IMR-90 (cell line): ENCODE measurements around the gene SMCHD1. TPM values are rescaled to one million over a fixed set of nuclear protein-coding genes. Genes with fewer than 3 reads are reported as not detected.

Source experiments
- ATAC-seq: fragments of 200-7000 bp; cut with Tn5 transposase; 2 replicates; pipeline ENCODE4 v1.9.1; 2020; ENCODE audit warnings: low read depth, mild to moderate bottlenecking, moderate library complexity
- BruUV-seq: library from RNA; stranded (reverse); fragments of 400-500 nt; replicated peaks from 2 replicates; lab custom pipeline; 2021; lab: Mats Ljungman, UMichigan
- CTCF ChIA-PET: fragments of 300-600 bp; formaldehyde crosslinking; extraction: SDS; loops from one replicate; lab custom pipeline; 2021; ENCODE audit warnings: antibody characterized with exemption; lab: Yijun Ruan, JAX
- POLR2A ChIA-PET: fragments of 300-600 bp; sonication (Branson Sonifier 250); formaldehyde crosslinking; loops from one replicate; lab custom pipeline; 2022; ENCODE audit warnings: antibody characterized with exemption; ENCODE audit not compliant: unreplicated experiment; lab: Charles Lee
- DNase-seq: peaks from one replicate; pipeline ENCODE4 v3.0.0; 2013
- H2AFZ ChIP-seq: replicated peaks from 2 replicates; pipeline ENCODE3; 2013; ENCODE audit warnings: low read length, mild to moderate bottlenecking; ENCODE audit not compliant: poor library complexity
- H2AK5ac ChIP-seq: 2 replicates; pipeline ENCODE4 v1.6.1; 2013; ENCODE audit warnings: low read depth, low read length, inconsistent platforms
- H2AK9ac ChIP-seq: replicated peaks from 2 replicates; pipeline ENCODE3; 2013; ENCODE audit warnings: mild to moderate bottlenecking, low read depth, low read length, moderate library complexity; ENCODE audit not compliant: poor library complexity
- H2BK120ac ChIP-seq: 2 replicates; pipeline ENCODE4 v1.6.1; 2013; ENCODE audit warnings: low read depth, low read length, inconsistent platforms
- H2BK15ac ChIP-seq: 3 replicates; pipeline ENCODE4 v1.6.1; 2013; ENCODE audit warnings: low read depth, low read length, inconsistent platforms
- H2BK20ac ChIP-seq: 2 replicates; pipeline ENCODE4 v1.6.1; 2013; ENCODE audit warnings: low read depth, mild to moderate bottlenecking, inconsistent platforms, low read length, moderate library complexity
- H2BK5ac ChIP-seq: 2 replicates; pipeline ENCODE4 v1.6.1; 2013; ENCODE audit warnings: mild to moderate bottlenecking, low read depth, low read length, inconsistent platforms; ENCODE audit not compliant: poor library complexity, severe bottlenecking
- H3K14ac ChIP-seq: replicated peaks from 2 replicates; pipeline ENCODE4 v1.6.1; 2013; ENCODE audit warnings: low read depth, low read length, inconsistent platforms
- H3K18ac ChIP-seq: 2 replicates; pipeline ENCODE4 v1.6.1; 2013; ENCODE audit warnings: low read depth, low read length, control low read depth
- H3K23ac ChIP-seq: 2 replicates; pipeline ENCODE4 v1.6.1; 2013; ENCODE audit warnings: low read depth, low read length, inconsistent platforms
- H3K27ac ChIP-seq: 2 replicates; pipeline ENCODE4 v1.5.1; 2013; ENCODE audit warnings: mild to moderate bottlenecking, control low read depth, low read length; ENCODE audit not compliant: insufficient read depth
- H3K27me3 ChIP-seq: 2 replicates; pipeline ENCODE4 v1.6.1; 2013; ENCODE audit warnings: low read length; ENCODE audit not compliant: control insufficient read depth, insufficient read depth
- H3K36me3 ChIP-seq: 2 replicates; pipeline ENCODE4 v1.6.1; 2013; ENCODE audit warnings: low read length, mixed read lengths; ENCODE audit not compliant: control insufficient read depth, insufficient read depth
- H3K4ac ChIP-seq: 2 replicates; pipeline ENCODE4 v1.6.1; 2013; ENCODE audit warnings: low read depth, low read length, inconsistent platforms
- H3K4me1 ChIP-seq: 2 replicates; pipeline ENCODE4 v1.6.1; 2013; ENCODE audit warnings: low read length, mixed read lengths; ENCODE audit not compliant: control insufficient read depth, insufficient read depth
- H3K4me2 ChIP-seq: 2 replicates; pipeline ENCODE4 v1.6.1; 2013; ENCODE audit warnings: low read depth, mild to moderate bottlenecking, control low read depth, low read length, moderate library complexity
- H3K4me3 ChIP-seq: 2 replicates; pipeline ENCODE4 v1.5.1; 2013; ENCODE audit warnings: low read depth, mild to moderate bottlenecking, control low read depth, low read length, moderate library complexity; ENCODE audit not compliant: insufficient read depth
- H3K56ac ChIP-seq: 2 replicates; pipeline ENCODE4 v1.6.1; 2013; ENCODE audit warnings: low read length, inconsistent platforms; ENCODE audit not compliant: insufficient read depth; ENCODE audit errors: extremely low read depth
- H3K79me1 ChIP-seq, 2 experiments: 2 replicates each; pipeline ENCODE4 v1.6.1; 2013; ENCODE audit warnings: low read length in 2 of 2, inconsistent platforms in 1 of 2, low read depth in 1 of 2
- H3K9ac ChIP-seq: 2 replicates; pipeline ENCODE4 v1.6.1; 2013; ENCODE audit warnings: low read depth, low read length, control low read depth
- H3K9me1 ChIP-seq: 2 replicates; pipeline ENCODE4 v1.6.1; 2013; ENCODE audit warnings: low read length, inconsistent platforms; ENCODE audit not compliant: insufficient read depth
- H3K9me3 ChIP-seq: 2 replicates; pipeline ENCODE4 v1.6.1; 2013; ENCODE audit warnings: low read length; ENCODE audit not compliant: control insufficient read depth, insufficient read depth
- H4K20me1 ChIP-seq: 2 replicates; pipeline ENCODE4 v1.6.1; 2013; ENCODE audit warnings: low read length, inconsistent platforms; ENCODE audit not compliant: insufficient read depth
- H4K5ac ChIP-seq: 2 replicates; pipeline ENCODE4 v1.6.1; 2013; ENCODE audit warnings: mild to moderate bottlenecking, low read depth, low read length, control low read depth
- H4K8ac ChIP-seq, 2 experiments: 2 replicates each; pipeline ENCODE4 v1.6.1; 2013; ENCODE audit warnings: low read depth in 2 of 2, low read length in 2 of 2, control low read depth in 1 of 2, inconsistent platforms in 1 of 2
- H4K91ac ChIP-seq: 2 replicates; pipeline ENCODE4 v1.6.1; 2013; ENCODE audit warnings: low read depth, low read length, inconsistent platforms; ENCODE audit not compliant: insufficient read depth
- BHLHE40 ChIP-seq: fragments of 150-350 bp; IDR thresholded peaks from 2 replicates; pipeline ENCODE4 v1.6.1; 2016; ENCODE audit warnings: mild to moderate bottlenecking, low read depth, low read length
- CEBPB ChIP-seq: IDR thresholded peaks from 2 replicates; pipeline ENCODE4 v1.6.1; 2012; ENCODE audit warnings: low read depth, low read length, improper control_type of control experiment
- CHD1 ChIP-seq: IDR thresholded peaks from 2 replicates; pipeline ENCODE4 v1.6.1; 2012; ENCODE audit warnings: low read depth, low read length, improper control_type of control experiment
- ELK1 ChIP-seq: fragments of 150-350 bp; IDR thresholded peaks from 2 replicates; pipeline ENCODE4 v1.6.1; 2016; ENCODE audit warnings: low read depth, mild to moderate bottlenecking, low read length, moderate library complexity, borderline replicate concordance
- FOS ChIP-seq: fragments of 150-350 bp; IDR thresholded peaks from 2 replicates; pipeline ENCODE4 v1.6.1; 2016; ENCODE audit warnings: low read depth, low read length
- MAFK ChIP-seq: IDR thresholded peaks from 2 replicates; pipeline ENCODE4 v1.6.1; 2012; ENCODE audit warnings: low read depth, low read length, improper control_type of control experiment
- MAZ ChIP-seq: IDR thresholded peaks from 2 replicates; pipeline ENCODE4 v1.6.1; 2012; ENCODE audit warnings: low read depth, mild to moderate bottlenecking, low read length, improper control_type of control experiment, moderate library complexity, borderline replicate concordance
- MXI1 ChIP-seq: IDR thresholded peaks from 2 replicates; pipeline ENCODE4 v1.6.1; 2012; ENCODE audit warnings: low read depth, mild to moderate bottlenecking, low read length, moderate library complexity, borderline replicate concordance
- POLR2A ChIP-seq: IDR thresholded peaks from 2 replicates; pipeline ENCODE4 v1.6.1; 2012; ENCODE audit warnings: mild to moderate bottlenecking, low read depth, low read length
- RAD21 ChIP-seq: IDR thresholded peaks from 2 replicates; pipeline ENCODE4 v1.6.1; 2012; ENCODE audit warnings: low read length, improper control_type of control experiment
- RCOR1 ChIP-seq: IDR thresholded peaks from 2 replicates; pipeline ENCODE4 v1.6.1; 2012; ENCODE audit warnings: mild to moderate bottlenecking, low read length, improper control_type of control experiment; ENCODE audit not compliant: insufficient replicate concordance
- RFX5 ChIP-seq: IDR thresholded peaks from 2 replicates; pipeline ENCODE4 v1.8.0; 2012; ENCODE audit warnings: low read depth, mild to moderate bottlenecking, low read length, moderate library complexity
- SMC3 ChIP-seq: fragments of 150-350 bp; IDR thresholded peaks from 2 replicates; pipeline ENCODE4 v1.6.1; 2016; ENCODE audit warnings: low read depth, mild to moderate bottlenecking, antibody characterized with exemption, low read length, moderate library complexity
- USF2 ChIP-seq: fragments of 150-350 bp; IDR thresholded peaks from 2 replicates; pipeline ENCODE4 v1.6.1; 2017; ENCODE audit warnings: mild to moderate bottlenecking, antibody characterized with exemption, low read length, low read depth
- WGBS, 2 experiments: methylation state at CpG; one replicate each; pipeline versions ENCODE4 v1.1.5 to v1.1.7; 2013; ENCODE audit warnings: missing lambda C conversion rate in 2 of 2; ENCODE audit not compliant: insufficient read length in 1 of 2; ENCODE audit errors: extremely low coverage in 2 of 2; 5-methylcytosine and 5-hydroxymethylcytosine counted together
- dilution Hi-C: fragments of 300-500 bp; cut with HindIII; formaldehyde crosslinking; loops from one replicate; pipeline ENCODE4 v1.14.3; 2018; ENCODE audit warnings: low sequenced_read_pairs; ENCODE audit not compliant: unreplicated experiment
- in situ Hi-C: fragments of 300-500 bp; cut with MboI; formaldehyde crosslinking; loops from 3 replicates; pipeline ENCODE4 v1.14.3; 2019; ENCODE audit warnings: low sequenced_read_pairs, inconsistent platforms, mixed read lengths
- intact Hi-C: fragments of 100-400 bp; cut with micrococcal nuclease; formaldehyde crosslinking; loops from 2 replicates; pipeline ENCODE4 v1.10.0; 2022
- polyA plus RNA-seq, 3 experiments: library from polyadenylated mRNA; depleted of rRNA; stranded (reverse); fragments of >200 nt; gene quantifications; 2 replicates each; pipeline ENCODE4 v1.2.3, GENCODE V29; 2012; ENCODE audit warnings: low replicate concordance in 1 of 3
- total RNA-seq: library from RNA; depleted of rRNA; stranded (reverse); fragments of >200 nt; gene quantifications from 2 replicates; pipeline ENCODE4 v1.2.3, GENCODE V29; 2012
- TF ChIP-seq, protein P1 (sequence below): conservative IDR thresholded peaks from 2 replicates; pipeline ENCODE4 v1.5.1; 2012; ENCODE audit warnings: mild to moderate bottlenecking, low read depth, low read length, improper control_type of control experiment

The SMCHD1 gene
- total and polyA plus RNA-seq, 2 of the 4 experiments (the other 2 are of a cell fraction), result 14.8 to 47.3 TPM

GRCh38 chr18:2656981-2657512, 1.5 kb downstream of the SMCHD1 start:
- intact Hi-C loops, result loop anchor here (5.0 kb wide), 1 partner anchor 110 kb away; no protein-coding TSS in a partner anchor
- H2AK5ac ChIP-seq, result peak overlapping the region; percentile 22
- 0% methylated on average over 4 of the region's 12 CpGs; no CpG with 5 or more reads in 1 of the 2 experiments for WGBS, 2 experiments
- H3K23ac ChIP-seq, result peak overlapping the region; percentile 98; the same call in 1 of the 2 replicates
- no peaks in the 10 kb centered on the region for H3K27me3 ChIP-seq
- H3K18ac ChIP-seq, result peak overlapping the region; percentile 64; the same call in 1 of the 2 replicates
- H2BK120ac ChIP-seq, result peak overlapping the region; percentile 53; the same call in 1 of the 2 replicates
- dilution Hi-C loops, result no loop called here
- peak overlapping the region; percentile 83 for H3K56ac ChIP-seq
- H2AK9ac ChIP-seq, result no peak overlapping the region
- peaks cover 0 to 9% of the 10 kb centered on the region in 2 experiments; a peak in 1 of 4 replicates for H3K79me1 ChIP-seq
- no peak for ATAC-seq
- peak overlapping the region; percentile 5; the same call in 1 of the 2 replicates for H4K5ac ChIP-seq
- no TSS peak for BruUV-seq
- H2BK15ac ChIP-seq, result peak overlapping the region; percentile 33; the same call in 1 of the 3 replicates
- no peaks in the 10 kb centered on the region for H3K9me3 ChIP-seq
- peak overlapping the region; percentile 84 for H3K27ac ChIP-seq
- peaks cover 6% of the 10 kb centered on the region for H3K4me1 ChIP-seq
- peak overlapping the region; percentile 3 to 41; a peak in 3 of 4 replicates for H4K8ac ChIP-seq
- H4K20me1 ChIP-seq, result peaks cover 44% of the 10 kb centered on the region
- peak overlapping the region; percentile 86 for H3K14ac ChIP-seq
- ChIA-PET POLR2A (interaction anchor here (1.0 kb wide), 1 partner anchor 17 kb away, joined by 4 read pairs; no protein-coding TSS in a partner anchor), CTCF (no interaction called here)
- H3K9ac ChIP-seq, result peak overlapping the region; percentile 69
- DNase-seq, result no peak
- H3K4me3 ChIP-seq, result peak overlapping the region; percentile 91
- 0 out of 2 replicates have a peak overlapping the region, but pooled peaks have one; percentile 31 for H4K91ac ChIP-seq
- H3K4ac ChIP-seq, result peak overlapping the region; percentile 91; the same call in 1 of the 2 replicates
- H3K4me2 ChIP-seq, result peak overlapping the region; percentile 87
- peaks cover 3% of the 10 kb centered on the region; the same call in 1 of the 2 replicates for H3K9me1 ChIP-seq
- peak overlapping the region; percentile 38; the same call in 1 of the 2 replicates for H2BK20ac ChIP-seq
- H2BK5ac ChIP-seq, result peak overlapping the region; percentile 96
- H2AFZ ChIP-seq, result peak overlapping the region; percentile 98
- no peaks in the 10 kb centered on the region for H3K36me3 ChIP-seq
- no peak for TF ChIP-seq CEBPB
- TF ChIP-seq, protein P1, sequence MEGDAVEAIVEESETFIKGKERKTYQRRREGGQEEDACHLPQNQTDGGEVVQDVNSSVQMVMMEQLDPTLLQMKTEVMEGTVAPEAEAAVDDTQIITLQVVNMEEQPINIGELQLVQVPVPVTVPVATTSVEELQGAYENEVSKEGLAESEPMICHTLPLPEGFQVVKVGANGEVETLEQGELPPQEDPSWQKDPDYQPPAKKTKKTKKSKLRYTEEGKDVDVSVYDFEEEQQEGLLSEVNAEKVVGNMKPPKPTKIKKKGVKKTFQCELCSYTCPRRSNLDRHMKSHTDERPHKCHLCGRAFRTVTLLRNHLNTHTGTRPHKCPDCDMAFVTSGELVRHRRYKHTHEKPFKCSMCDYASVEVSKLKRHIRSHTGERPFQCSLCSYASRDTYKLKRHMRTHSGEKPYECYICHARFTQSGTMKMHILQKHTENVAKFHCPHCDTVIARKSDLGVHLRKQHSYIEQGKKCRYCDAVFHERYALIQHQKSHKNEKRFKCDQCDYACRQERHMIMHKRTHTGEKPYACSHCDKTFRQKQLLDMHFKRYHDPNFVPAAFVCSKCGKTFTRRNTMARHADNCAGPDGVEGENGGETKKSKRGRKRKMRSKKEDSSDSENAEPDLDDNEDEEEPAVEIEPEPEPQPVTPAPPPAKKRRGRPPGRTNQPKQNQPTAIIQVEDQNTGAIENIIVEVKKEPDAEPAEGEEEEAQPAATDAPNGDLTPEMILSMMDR, result no peak
- no peak for TF ChIP-seq MAFK
- TF ChIP-seq ELK1, result no peak
- no peak for TF ChIP-seq BHLHE40
- no peak for TF ChIP-seq MAZ
- TF ChIP-seq USF2, result no peak
- TF ChIP-seq RAD21, result no peak
- TF ChIP-seq MXI1, result no peak
- no peak for TF ChIP-seq POLR2A
- no peak for TF ChIP-seq RCOR1
- TF ChIP-seq CHD1, result no peak
- TF ChIP-seq SMC3, result no peak
- TF ChIP-seq FOS, result no peak
- TF ChIP-seq RFX5, result no peak
- in situ Hi-C loops, result no loop called here
